Caco-2 (cell line): ENCODE data around the gene PTGER2. TPM values are rescaled to one million over a fixed set of nuclear protein-coding genes. Genes with fewer than 3 reads are reported as not detected.
A peak's percentile ranks its signal among the peaks of the same experiment; 100 is the strongest.

Source experiments
- BruUV-seq: library from RNA; stranded (reverse); fragments of 400-500 nt; replicated peaks from 2 replicates; lab custom pipeline; 2021; lab: Mats Ljungman, UMichigan
- CTCF ChIA-PET: fragments of 300-600 bp; sonication (Branson Sonifier 250); formaldehyde crosslinking; loops from one replicate; lab custom pipeline; 2022; ENCODE audit warnings: antibody characterized with exemption; lab: Charles Lee
- POLR2A ChIA-PET: fragments of 300-600 bp; sonication (Branson Sonifier 250); formaldehyde crosslinking; loops from one replicate; lab custom pipeline; 2022; ENCODE audit warnings: antibody characterized with exemption; lab: Charles Lee
- DNase-seq, 2 experiments: peaks; one replicate each; pipeline versions ENCODE4 v3.0.0 to v3.0.0-alpha.2; 2020 to 2022
- H3K27me3 ChIP-seq: replicated peaks from 2 replicates; pipeline ENCODE4 v1.6.0; 2011; ENCODE audit warnings: low read length; ENCODE audit not compliant: control insufficient read depth, insufficient read depth
- H3K36me3 ChIP-seq: 2 replicates; pipeline ENCODE4 v1.5.1; 2011; ENCODE audit warnings: low read length; ENCODE audit not compliant: control insufficient read depth, insufficient read depth
- H3K4me1 ChIP-seq: fragments of 250-450 bp; sonication (Bioruptor Pico); 2 replicates; pipeline ENCODE4 v1.5.1; 2020; ENCODE audit warnings: mild to moderate bottlenecking
- H3K4me3 ChIP-seq: 2 replicates; pipeline ENCODE4 v1.5.1; 2011; ENCODE audit warnings: low read depth, mild to moderate bottlenecking, control low read depth, low read length
- H3K9me3 ChIP-seq: fragments of 250-450 bp; sonication (Bioruptor Pico); 2 replicates; pipeline ENCODE4 v1.5.1; 2020; ENCODE audit warnings: mild to moderate bottlenecking, moderate library complexity
- H3K27ac Mint-ChIP-seq: one replicate; pipeline ENCODE4 v1.8.0; 2022; ENCODE audit warnings: mixed read lengths; ENCODE audit not compliant: unreplicated experiment
- H3K27me3 Mint-ChIP-seq: one replicate; pipeline ENCODE4 v1.8.0; 2022; ENCODE audit warnings: mixed read lengths; ENCODE audit not compliant: insufficient read depth, unreplicated experiment
- H3K36me3 Mint-ChIP-seq: one replicate; pipeline ENCODE4 v1.8.0; 2022; ENCODE audit warnings: mild to moderate bottlenecking, mixed read lengths; ENCODE audit not compliant: insufficient read depth, unreplicated experiment
- H3K4me1 Mint-ChIP-seq: one replicate; pipeline ENCODE4 v1.8.0; 2022; ENCODE audit warnings: low read depth, mixed read lengths; ENCODE audit not compliant: unreplicated experiment
- H3K4me3 Mint-ChIP-seq: one replicate; pipeline ENCODE4 v1.8.0; 2022; ENCODE audit warnings: mild to moderate bottlenecking, moderate library complexity, mixed read lengths; ENCODE audit not compliant: unreplicated experiment
- H3K9me3 Mint-ChIP-seq: one replicate; pipeline ENCODE4 v1.8.0; 2022; ENCODE audit warnings: mixed read lengths; ENCODE audit not compliant: unreplicated experiment
- CTCF ChIP-seq, 2 experiments: fragments of 200-600 bp in 1 of 2; IDR thresholded peaks; 1 replicate in 1 of 2; 2 replicates in 1 of 2; pipeline versions ENCODE4 v1.5.1 to v1.8.0; 2011 to 2022; ENCODE audit warnings: antibody characterized with exemption in 1 of 2, control low read depth in 1 of 2, inconsistent platforms in 1 of 2, low read depth in 1 of 2, low read length in 1 of 2, mild to moderate bottlenecking in 1 of 2, moderate library complexity in 1 of 2; ENCODE audit not compliant: insufficient read depth in 1 of 2, severe bottlenecking in 1 of 2, unreplicated experiment in 1 of 2
- intact Hi-C: fragments of 100-400 bp; cut with micrococcal nuclease; formaldehyde crosslinking; loops from one replicate; pipeline ENCODE4 v1.10.0; 2022; ENCODE audit not compliant: unreplicated experiment
- total RNA-seq: library from RNA; stranded (reverse); gene quantifications from 2 replicates; pipeline ENCODE4 v1.2.3, GENCODE V29; 2022

PTGER2 gene
- total RNA-seq, 1 experiment from 2014 or later, result 0.27 TPM

- H3K27ac Mint-ChIP-seq, result no peak overlapping the region
- Histone ChIP-seq H3K4me1 (no peaks in the 10 kb centered on the region), H3K4me3 (no peak overlapping the region), H3K27me3 (no peaks in the 10 kb centered on the region; the same call in 1 of the 2 replicates), H3K9me3 (no peaks in the 10 kb centered on the region), H3K36me3 (no peaks in the 10 kb centered on the region)
- ChIA-PET CTCF (no interaction called here), POLR2A (no interaction called here)
- no peaks in the 10 kb centered on the region for H3K9me3 Mint-ChIP-seq
- no peak for TF ChIP-seq CTCF (IDR thresholded peaks at IDR 0.05; ENCODE audit: insufficient read depth in 1 of 2, low read depth in 1 of 2, low read length in 1 of 2, severe bottlenecking in 1 of 2, unreplicated experiment in 1 of 2)
- no peak for DNase-seq
- intact Hi-C loops, result loop anchor here (10.0 kb wide), 1 partner anchor 92 kb away; no protein-coding TSS in a partner anchor
- H3K4me3 Mint-ChIP-seq, result no peak overlapping the region
- peaks cover 28% of the 10 kb centered on the region for H3K27me3 Mint-ChIP-seq
- BruUV-seq, result no TSS peak
- peaks cover 16% of the 10 kb centered on the region for H3K4me1 Mint-ChIP-seq
- H3K36me3 Mint-ChIP-seq, result peaks cover 5% of the 10 kb centered on the region
These were observed 1.2 kb upstream of the PTGER2 start for GRCh38 chr14:52312931-52313355.

GRCh38 chr14:52313462-52313861 lies 650 bp upstream of the PTGER2 start:
- H3K4me3 ChIP-seq, result peak overlapping the region; percentile 46
- no peaks in the 10 kb centered on the region for H3K9me3 Mint-ChIP-seq
- peaks cover 16% of the 10 kb centered on the region for H3K4me1 Mint-ChIP-seq
- peaks cover 5% of the 10 kb centered on the region for H3K36me3 Mint-ChIP-seq
- no peak for TF ChIP-seq CTCF (IDR thresholded peaks at IDR 0.05; ENCODE audit: insufficient read depth in 1 of 2, low read depth in 1 of 2, low read length in 1 of 2, severe bottlenecking in 1 of 2, unreplicated experiment in 1 of 2)
- DNase-seq, result no peak
- H3K36me3 ChIP-seq, result no peaks in the 10 kb centered on the region
- H3K9me3 ChIP-seq, result no peaks in the 10 kb centered on the region
- H3K27ac Mint-ChIP-seq, result peak overlapping the region; percentile 67
- no TSS peak for BruUV-seq
- CTCF ChIA-PET, result no interaction called here
- intact Hi-C loops, result loop anchor here (10.0 kb wide), 1 partner anchor 91 kb away; no protein-coding TSS in a partner anchor
- peaks cover 28% of the 10 kb centered on the region for H3K27me3 Mint-ChIP-seq
- H3K4me1 ChIP-seq, result no peaks in the 10 kb centered on the region
- peak overlapping the region; percentile 95 for H3K4me3 Mint-ChIP-seq
- H3K27me3 ChIP-seq, result no peaks in the 10 kb centered on the region; the same call in 1 of the 2 replicates
- POLR2A ChIA-PET, result interaction anchor here (0.5 kb wide), 1 partner anchor 442 kb away, joined by 4 read pairs; no protein-coding TSS in a partner anchor

GRCh38 chr14:52314595-52315354 lies 663 bp downstream of the PTGER2 start:
- H3K9me3 Mint-ChIP-seq, result no peaks in the 10 kb centered on the region
- CTCF ChIA-PET, result no interaction called here
- H3K4me3 Mint-ChIP-seq, result peak overlapping the region; percentile 95
- Histone ChIP-seq H3K4me3 (peak overlapping the region; percentile 46), H3K4me1 (no peaks in the 10 kb centered on the region), H3K27me3 (no peaks in the 10 kb centered on the region; the same call in 1 of the 2 replicates), H3K9me3 (no peaks in the 10 kb centered on the region), H3K36me3 (no peaks in the 10 kb centered on the region)
- peaks cover 28% of the 10 kb centered on the region for H3K27me3 Mint-ChIP-seq
- DNase-seq, result peak in 1 of 2 experiments; percentile 26
- intact Hi-C loops, result loop anchor here (10.0 kb wide), 1 partner anchor 90 kb away; no protein-coding TSS in a partner anchor
- peaks cover 16% of the 10 kb centered on the region for H3K4me1 Mint-ChIP-seq
- BruUV-seq, result no TSS peak
- POLR2A ChIA-PET, result no interaction called here
- no peak for TF ChIP-seq CTCF (IDR thresholded peaks at IDR 0.05; ENCODE audit: insufficient read depth in 1 of 2, low read depth in 1 of 2, low read length in 1 of 2, severe bottlenecking in 1 of 2, unreplicated experiment in 1 of 2)
- peaks cover 5% of the 10 kb centered on the region for H3K36me3 Mint-ChIP-seq
- H3K27ac Mint-ChIP-seq, result peak overlapping the region; percentile 69
